Measurements from ENCODE around the gene IL17RC.
A peak's percentile ranks its signal among the peaks of the same experiment; 100 is the strongest.
"Not testable (repeated sequence)": the region's sequence is repeated elsewhere in the genome, so short reads cannot be mapped to it uniquely, and the experiment has no call there.

The IL17RC gene

GRCh38 chr3:9886328-9886727 is 30.6 kb upstream of the IL17RC start:
- FAIRE-seq (no peak), DNase-seq (ENCODE audit: insufficient read length, low spot score) (no peak)
- TF ChIP-seq POLR2A (IDR thresholded peaks at IDR 0.05; ENCODE audit: low read depth, low read length) = no peak

GRCh38 chr3:9887480-9887879 is 29.4 kb upstream of the IL17RC start:
- DNase-seq (ENCODE audit: insufficient read length, low spot score) (no peak), FAIRE-seq (no peak)
- no peak for TF ChIP-seq POLR2A (IDR thresholded peaks at IDR 0.05; ENCODE audit: low read depth, low read length)

GRCh38 chr3:9888540-9888939 is 28.4 kb upstream of the IL17RC start:
- no peak for DNase-seq (ENCODE audit: insufficient read length, low spot score)
- FAIRE-seq = no peak
- no peak for TF ChIP-seq POLR2A (IDR thresholded peaks at IDR 0.05; ENCODE audit: low read depth, low read length)

GRCh38 chr3:9889405-9889804 is 27.5 kb upstream of the IL17RC start:
- DNase-seq (ENCODE audit: insufficient read length, low spot score) = no peak
- TF ChIP-seq POLR2A (IDR thresholded peaks at IDR 0.05; ENCODE audit: low read depth, low read length) = no peak
- no peak for FAIRE-seq

GRCh38 chr3:9890249-9891071 is 26.4 kb upstream of the IL17RC start, which contains the start of gene JAGN1:
JAGN1 (plus strand) TSS chr3:9890610; CDS start chr3:9890723, 113 bp downstream.
- no peak for FAIRE-seq
- TF ChIP-seq POLR2A (IDR thresholded peaks at IDR 0.05; ENCODE audit: low read depth, low read length) = peak; percentile 81
- peak; percentile 58 for DNase-seq (ENCODE audit: insufficient read length, low spot score)

- no peak for TF ChIP-seq POLR2A (IDR thresholded peaks at IDR 0.05; ENCODE audit: low read depth, low read length)
- FAIRE-seq (no peak), DNase-seq (ENCODE audit: insufficient read length, low spot score) (no peak)
These were observed 25.8 kb upstream of the IL17RC start for GRCh38 chr3:9891072-9891622.

GRCh38 chr3:9893739-9894138 is 23.2 kb upstream of the IL17RC start:
- FAIRE-seq = no peak
- DNase-seq (ENCODE audit: insufficient read length, low spot score) = no peak
- TF ChIP-seq POLR2A (IDR thresholded peaks at IDR 0.05; ENCODE audit: low read depth, low read length) = no peak

- DNase-seq (ENCODE audit: insufficient read length, low spot score); FAIRE-seq: not testable (repeated sequence)
These were observed 21.2 kb upstream of the IL17RC start for GRCh38 chr3:9895715-9896114.

GRCh38 chr3:9896755-9897407 is 20.0 kb upstream of the IL17RC start:
- DNase-seq (ENCODE audit: insufficient read length, low spot score); FAIRE-seq: not testable (repeated sequence)

GRCh38 chr3:9897408-9898372 is 19.2 kb upstream of the IL17RC start:
- TF ChIP-seq POLR2A (IDR thresholded peaks at IDR 0.05; ENCODE audit: low read depth, low read length) = no peak
- FAIRE-seq (no peak), DNase-seq (ENCODE audit: insufficient read length, low spot score) (no peak)

- DNase-seq (ENCODE audit: insufficient read length, low spot score) (no peak), FAIRE-seq (no peak)
These were observed 18.2 kb upstream of the IL17RC start for GRCh38 chr3:9898467-9899241.

GRCh38 chr3:9899289-9899791 is 17.6 kb upstream of the IL17RC start:
- no peak for TF ChIP-seq POLR2A (IDR thresholded peaks at IDR 0.05; ENCODE audit: low read depth, low read length)
- FAIRE-seq = no peak
- no peak for DNase-seq (ENCODE audit: insufficient read length, low spot score)

More at GRCh38 chr3:9898467-9899241, 18.2 kb upstream of the IL17RC start:
- no peak for TF ChIP-seq POLR2A (IDR thresholded peaks at IDR 0.05; ENCODE audit: low read depth, low read length)

- not testable (repeated sequence) for FAIRE-seq; DNase-seq (ENCODE audit: insufficient read length, low spot score)
These were observed 15.9 kb upstream of the IL17RC start for GRCh38 chr3:9900965-9901415.
